ENCODE measurements around the gene DNMBP.

- no peak for TF ChIP-seq CTCF (IDR thresholded peaks at IDR 0.05)
- no peak for TF ChIP-seq TP53 (CRISPR knock-in tag; IDR thresholded peaks at IDR 0.05)
- no peak for TF ChIP-seq ETV6 (CRISPR knock-in tag; IDR thresholded peaks at IDR 0.05)
- TF ChIP-seq ATF2 (CRISPR knock-in tag; IDR thresholded peaks at IDR 0.05; ENCODE audit: borderline replicate concordance, low read depth): no peak
- TF ChIP-seq USF1 (CRISPR knock-in tag; IDR thresholded peaks at IDR 0.05): no peak
- TF ChIP-seq ZNF423 (CRISPR knock-in tag; IDR thresholded peaks at IDR 0.05): no peak
- TF ChIP-seq NFATC4 (CRISPR knock-in tag; IDR thresholded peaks at IDR 0.05): no peak
- no peak for TF ChIP-seq ELF4 (CRISPR knock-in tag; IDR thresholded peaks at IDR 0.05; ENCODE audit: low read depth)
- no peak for TF ChIP-seq E2F1 (CRISPR knock-in tag; IDR thresholded peaks at IDR 0.05)
- TF ChIP-seq MLX (CRISPR knock-in tag; IDR thresholded peaks at IDR 0.05): no peak
- TF ChIP-seq OVOL2 (CRISPR knock-in tag; IDR thresholded peaks at IDR 0.05; ENCODE audit: borderline replicate concordance): no peak
- no peak for TF ChIP-seq MAX (CRISPR knock-in tag; IDR thresholded peaks at IDR 0.05)
Measured at GRCh38 chr10:99924451-99925255, 85.1 kb downstream of the DNMBP start.
